GM12878 (cell line): ENCODE measurements around the gene TMEM9B. TPM values are rescaled to one million over a fixed set of nuclear protein-coding genes. Genes with fewer than 3 reads are reported as not detected.

ENCODE experiments used
- ATAC-seq: fragments of 200-7000 bp; cut with Tn5 transposase; 3 replicates; pipeline ENCODE4 v1.9.1; 2020; ENCODE audit warnings: mild to moderate bottlenecking, moderate library complexity
- BruUV-seq: library from RNA; stranded (reverse); fragments of 400-500 nt; replicated peaks from 2 replicates; lab custom pipeline; 2021; lab: Mats Ljungman, UMichigan
- CTCF ChIA-PET: fragments of 300-600 bp; sonication (Branson Sonifier 250); formaldehyde crosslinking; extraction: SDS; loops from one replicate; lab custom pipeline; 2021; ENCODE audit warnings: inconsistent platforms; lab: Yijun Ruan, JAX
- POLR2A ChIA-PET: fragments of 350-600 bp; formaldehyde crosslinking; extraction: SDS; loops from one replicate; lab custom pipeline; 2021; ENCODE audit warnings: inconsistent platforms; lab: Charles Lee
- RAD21 ChIA-PET: fragments of 300-600 bp; sonication (Branson Sonifier 250); formaldehyde crosslinking; loops from one replicate; lab custom pipeline; 2023; ENCODE audit warnings: antibody characterized with exemption; ENCODE audit not compliant: unreplicated experiment; lab: Charles Lee
- SMC1A ChIA-PET: fragments of 300-600 bp; sonication (Branson Sonifier 250); formaldehyde crosslinking; loops from one replicate; lab custom pipeline; 2023; ENCODE audit not compliant: unreplicated experiment, uncharacterized antibody; lab: Charles Lee
- DNase-seq: peaks from one replicate; pipeline ENCODE4 v3.0.0-alpha.2; 2011; ENCODE audit warnings: low read depth, low spot score
- FAIRE-seq: peaks from 3 replicates; lab custom pipeline; 2011; peaks lifted over from hg19 to GRCh38; lab: Jason Lieb, UNC
- H2AFZ ChIP-seq: 2 replicates; pipeline ENCODE4 v1.6.0; 2011; ENCODE audit warnings: low read depth, low read length, control low read depth; ENCODE audit not compliant: control insufficient read depth
- H3K27ac ChIP-seq: 2 replicates; pipeline ENCODE4 v1.5.1; 2011; ENCODE audit warnings: control low read depth; ENCODE audit not compliant: control insufficient read depth, insufficient read depth
- H3K27me3 ChIP-seq, 2 experiments: replicated peaks in 1 of 2; 2 replicates each; pipeline versions ENCODE4 v1.6.0 to v1.6.1; 2011; ENCODE audit warnings: low read length in 1 of 2; ENCODE audit not compliant: control insufficient read depth in 2 of 2, insufficient read depth in 2 of 2
- H3K36me3 ChIP-seq, 2 experiments: 2 replicates each; pipeline ENCODE4 v1.5.1; 2011; ENCODE audit warnings: low read length in 1 of 2; ENCODE audit not compliant: control insufficient read depth in 2 of 2, insufficient read depth in 2 of 2
- H3K4me1 ChIP-seq: 2 replicates; pipeline ENCODE4 v1.6.1; 2011; ENCODE audit warnings: mild to moderate bottlenecking, low read length, moderate library complexity, mixed read lengths; ENCODE audit not compliant: control insufficient read depth, insufficient read depth
- H3K4me2 ChIP-seq: 2 replicates; pipeline ENCODE4 v1.6.0; 2011; ENCODE audit warnings: control low read depth; ENCODE audit not compliant: control insufficient read depth, insufficient read depth
- H3K4me3 ChIP-seq: fragments of 200-600 bp; sonication (generic); 2 replicates; pipeline ENCODE4 v1.5.1; 2016
- H3K79me2 ChIP-seq: 2 replicates; pipeline ENCODE4 v1.6.0; 2011; ENCODE audit warnings: low read length; ENCODE audit not compliant: control insufficient read depth, insufficient read depth
- H3K9ac ChIP-seq: 2 replicates; pipeline ENCODE4 v1.8.0; 2011; ENCODE audit warnings: low read length, control low read depth, mixed read lengths; ENCODE audit not compliant: control insufficient read depth, insufficient read depth
- H3K9me3 ChIP-seq: replicated peaks from 3 replicates; pipeline ENCODE4 v1.5.1; 2011; ENCODE audit warnings: mild to moderate bottlenecking, low read length; ENCODE audit not compliant: control insufficient read depth, insufficient read depth
- H4K20me1 ChIP-seq: 2 replicates; pipeline ENCODE4 v1.6.0; 2011; ENCODE audit not compliant: control insufficient read depth, insufficient read depth
- BCL3 ChIP-seq: IDR thresholded peaks from 2 replicates; pipeline ENCODE4 v1.6.1; 2011; ENCODE audit warnings: borderline replicate concordance, low read depth, mild to moderate bottlenecking, moderate library complexity, low read length; ENCODE audit not compliant: insufficient read depth, poor library complexity, severe bottlenecking
- BRCA1 ChIP-seq: IDR thresholded peaks from 2 replicates; pipeline ENCODE4 v1.6.1; 2011; ENCODE audit warnings: low read depth, low read length, improper control_type of control experiment
- CBX3 ChIP-seq: fragments of 200-600 bp; sonication (generic); IDR thresholded peaks from 2 replicates; pipeline ENCODE4 v1.6.1; 2016; ENCODE audit warnings: low read depth, borderline replicate concordance
- CREB1 ChIP-seq: IDR thresholded peaks from 2 replicates; pipeline ENCODE4 v1.6.1; 2012; ENCODE audit warnings: low read depth, mild to moderate bottlenecking, inconsistent platforms
- E2F8 ChIP-seq: fragments of 450-650 bp; IDR thresholded peaks from 2 replicates; pipeline ENCODE4 v1.6.1; 2018; ENCODE audit warnings: mild to moderate bottlenecking, low read depth, moderate library complexity; ENCODE audit not compliant: partially characterized antibody
- EZH2 ChIP-seq: IDR thresholded peaks from 2 replicates; pipeline ENCODE4 v1.6.1; 2012; ENCODE audit warnings: low read depth, mild to moderate bottlenecking, control low read depth, inconsistent platforms, low read length, borderline replicate concordance; ENCODE audit not compliant: control insufficient read depth
- KAT2A ChIP-seq: conservative IDR thresholded peaks from 2 replicates; pipeline ENCODE4 v1.6.1; 2011; ENCODE audit warnings: low read depth, low read length; ENCODE audit not compliant: control insufficient read depth
- MAX ChIP-seq: IDR thresholded peaks from 2 replicates; pipeline ENCODE4 v1.6.1; 2012; ENCODE audit warnings: low read depth, low read length, improper control_type of control experiment
- MEF2A ChIP-seq: IDR thresholded peaks from 2 replicates; pipeline ENCODE4 v1.6.1; 2011; ENCODE audit warnings: low read depth, mild to moderate bottlenecking, low read length, moderate library complexity; ENCODE audit not compliant: insufficient read depth
- NFYA ChIP-seq: IDR thresholded peaks from 2 replicates; pipeline ENCODE4 v1.6.1; 2011; ENCODE audit warnings: low read depth, mild to moderate bottlenecking, low read length, improper control_type of control experiment, borderline replicate concordance
- NFYB ChIP-seq: IDR thresholded peaks from 2 replicates; pipeline ENCODE4 v1.6.1; 2011; ENCODE audit warnings: low read depth, mild to moderate bottlenecking, low read length, improper control_type of control experiment, moderate library complexity; ENCODE audit not compliant: insufficient read depth
- PML ChIP-seq: IDR thresholded peaks from 2 replicates; pipeline ENCODE4 v1.6.1; 2012; ENCODE audit warnings: low read length, inconsistent platforms
- RB1 ChIP-seq: fragments of 450-650 bp; formaldehyde crosslinking; IDR thresholded peaks from 2 replicates; pipeline ENCODE4 v1.6.1; 2017; ENCODE audit warnings: mild to moderate bottlenecking, borderline replicate concordance
- RFX5 ChIP-seq: IDR thresholded peaks from 2 replicates; pipeline ENCODE4 v1.6.1; 2011; ENCODE audit warnings: low read depth, low read length, improper control_type of control experiment
- STAT3 ChIP-seq: IDR thresholded peaks from 2 replicates; pipeline ENCODE4 v1.6.1; 2011; ENCODE audit warnings: low read depth, low read length, improper control_type of control experiment
- TCF7 ChIP-seq: IDR thresholded peaks from 2 replicates; pipeline ENCODE4 v1.6.1; 2014; ENCODE audit warnings: antibody characterized with exemption, borderline replicate concordance
- YBX1 ChIP-seq: fragments of 450-650 bp; IDR thresholded peaks from 2 replicates; pipeline ENCODE4 v1.6.1; 2016; ENCODE audit warnings: antibody characterized with exemption
- WGBS: methylation state at CpG from one replicate; pipeline ENCODE4 v1.1.6; 2016; ENCODE audit warnings: low lambda C conversion rate; ENCODE audit not compliant: insufficient replicate concordance, insufficient coverage; ENCODE audit errors: missing lambda C conversion rate; 5-methylcytosine and 5-hydroxymethylcytosine counted together
- in situ Hi-C: fragments of 300-500 bp; cut with MboI; formaldehyde crosslinking; loops from 9 replicates; pipeline ENCODE4 v1.14.3; 2018; ENCODE audit warnings: mixed read lengths
- intact Hi-C: fragments of 100-400 bp; cut with micrococcal nuclease; formaldehyde crosslinking; loops from one replicate; pipeline ENCODE4 v1.14.2; 2022; ENCODE audit not compliant: unreplicated experiment
- polyA plus RNA-seq, 11 experiments: library from polyadenylated mRNA; depleted of rRNA in 4 of 11; unstranded in 6 of 11; stranded (reverse) in 5 of 11; fragments of >200 nt; fragmentation: Nextera tagmentation in 4 of 11; fragmentation: Illumina TruSeq in 1 of 11; extraction: Ambion mirVana in 4 of 11; extraction: Trizol in 1 of 11; gene quantifications; 1 replicate in 1 of 11; 2 replicates in 10 of 11; pipeline versions ENCODE4 v1.2.1 to v1.2.3, GENCODE V29; 2011 to 2016; ENCODE audit warnings: inconsistent platforms in 2 of 11, missing spikeins in 2 of 11, low read depth in 1 of 11
- total RNA-seq, 4 experiments: library from RNA; depleted of rRNA in 3 of 4; stranded (reverse); fragments of >200 nt in 3 of 4; fragmentation: Illumina TruSeq in 1 of 4; extraction: Trizol in 1 of 4; gene quantifications; 2 replicates each; pipeline versions ENCODE4 v1.2.1 to v1.2.3, GENCODE V29; 2013 to 2021
- TF ChIP-seq, protein P1 (sequence below): IDR thresholded peaks from 2 replicates; pipeline ENCODE4 v1.6.1; 2011; ENCODE audit warnings: mild to moderate bottlenecking, low read depth, low read length, moderate library complexity; ENCODE audit not compliant: insufficient replicate concordance
- TF ChIP-seq, protein P2 (sequence below): IDR thresholded peaks from 2 replicates; pipeline ENCODE4 v1.6.1; 2011; ENCODE audit warnings: low read depth, low read length, improper control_type of control experiment, borderline replicate concordance

TMEM9B gene
- total and polyA plus RNA-seq, 10 of the 15 experiments (the other 5 are each of a cell fraction or from before 2014, with no cell fraction given): 11.5 to 54.0 (median 30.0) TPM

DNA sequence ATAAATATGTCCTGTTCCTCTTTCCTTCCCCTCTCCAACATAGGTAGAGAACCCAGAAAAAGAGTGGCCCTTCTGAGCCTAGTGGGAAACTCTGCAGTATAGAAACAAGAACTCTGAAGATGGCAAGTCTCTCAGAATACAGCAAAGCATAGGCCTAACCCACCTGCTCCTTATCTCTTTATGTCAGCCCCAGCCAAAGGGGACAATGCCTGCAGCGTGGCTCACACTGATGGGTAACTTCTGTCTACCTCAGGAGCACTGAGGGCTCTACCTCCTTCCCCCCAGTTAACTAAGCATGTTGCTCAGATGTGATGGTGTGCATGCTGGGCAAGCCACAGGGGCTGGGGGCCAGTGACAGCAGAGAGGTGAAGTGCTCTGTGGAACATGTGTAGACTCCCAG is 44.4 kb upstream of the TMEM9B start:
- intact Hi-C loops: no loop called here
- DNase-seq (no peak), FAIRE-seq (no peak), ATAC-seq (no peak)
- CTCF ChIA-PET: interaction anchor here (1.0 kb wide), 1 partner anchor 129 kb away, joined by 5 read pairs; no protein-coding TSS in a partner anchor
- RAD21 ChIA-PET: no interaction called here
- no peak overlapping the region for H3K9ac ChIP-seq
- 33% methylated on average over 1 of the region's 1 CpG for WGBS
- H3K36me3 ChIP-seq: no peaks in the 10 kb centered on the region
- no peak overlapping the region for H3K27ac ChIP-seq
- no peak overlapping the region for H3K4me3 ChIP-seq
- POLR2A ChIA-PET: no interaction called here
- peaks cover 4 to 5% of the 10 kb centered on the region in 2 experiments for H3K27me3 ChIP-seq
- H2AFZ ChIP-seq: no peak overlapping the region
- H3K4me1 ChIP-seq: peaks cover 2% of the 10 kb centered on the region; the same call in 1 of the 2 replicates
- H3K79me2 ChIP-seq: no peaks in the 10 kb centered on the region
- H4K20me1 ChIP-seq: no peaks in the 10 kb centered on the region
- no peaks in the 10 kb centered on the region for H3K9me3 ChIP-seq
- H3K4me2 ChIP-seq: no peak overlapping the region
- SMC1A ChIA-PET: no interaction called here
- in situ Hi-C loops: no loop called here
- no TSS peak for BruUV-seq
- TF ChIP-seq KAT2A: no peak
- TF ChIP-seq CBX3: no peak
- TF ChIP-seq RB1: no peak
- TF ChIP-seq BRCA1: no peak
- TF ChIP-seq NFYA: no peak
- TF ChIP-seq NFYB: no peak
- TF ChIP-seq PML: no peak
- TF ChIP-seq EZH2: no peak
- TF ChIP-seq, protein P1, sequence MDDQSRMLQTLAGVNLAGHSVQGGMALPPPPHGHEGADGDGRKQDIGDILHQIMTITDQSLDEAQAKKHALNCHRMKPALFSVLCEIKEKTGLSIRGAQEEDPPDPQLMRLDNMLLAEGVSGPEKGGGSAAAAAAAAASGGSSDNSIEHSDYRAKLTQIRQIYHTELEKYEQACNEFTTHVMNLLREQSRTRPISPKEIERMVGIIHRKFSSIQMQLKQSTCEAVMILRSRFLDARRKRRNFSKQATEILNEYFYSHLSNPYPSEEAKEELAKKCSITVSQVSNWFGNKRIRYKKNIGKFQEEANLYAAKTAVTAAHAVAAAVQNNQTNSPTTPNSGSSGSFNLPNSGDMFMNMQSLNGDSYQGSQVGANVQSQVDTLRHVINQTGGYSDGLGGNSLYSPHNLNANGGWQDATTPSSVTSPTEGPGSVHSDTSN: no peak
- TF ChIP-seq, protein P2, sequence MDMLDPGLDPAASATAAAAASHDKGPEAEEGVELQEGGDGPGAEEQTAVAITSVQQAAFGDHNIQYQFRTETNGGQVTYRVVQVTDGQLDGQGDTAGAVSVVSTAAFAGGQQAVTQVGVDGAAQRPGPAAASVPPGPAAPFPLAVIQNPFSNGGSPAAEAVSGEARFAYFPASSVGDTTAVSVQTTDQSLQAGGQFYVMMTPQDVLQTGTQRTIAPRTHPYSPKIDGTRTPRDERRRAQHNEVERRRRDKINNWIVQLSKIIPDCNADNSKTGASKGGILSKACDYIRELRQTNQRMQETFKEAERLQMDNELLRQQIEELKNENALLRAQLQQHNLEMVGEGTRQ: no peak
- TF ChIP-seq TCF7: no peak
- TF ChIP-seq MAX: no peak
- TF ChIP-seq RFX5: no peak
- no peak for TF ChIP-seq BCL3
- TF ChIP-seq MEF2A: no peak
- TF ChIP-seq E2F8: no peak
- no peak for TF ChIP-seq CREB1
- TF ChIP-seq YBX1: no peak
- no peak for TF ChIP-seq STAT3
